Activated B cell treated with CpG ODN at 0.5 μM for 24 hours (primary cell): ENCODE measurements around the gene FAM193A. TPM values are rescaled to one million over a fixed set of nuclear protein-coding genes. Genes with fewer than 3 reads are reported as not detected.

Experiments used
- ATAC-seq: fragments of 200-7000 bp; cut with Tn5 transposase; one replicate; pipeline ENCODE4 v1.10.0; 2021; ENCODE audit warnings: low read depth, mild to moderate bottlenecking, moderate library complexity
- CTCF ChIA-PET: fragments of 350-600 bp; sonication (Branson Sonifier 250); formaldehyde crosslinking; loops from one replicate; lab custom pipeline; 2021; ENCODE audit warnings: antibody characterized with exemption; lab: Charles Lee
- POLR2A ChIA-PET: fragments of 350-600 bp; sonication (Branson Sonifier 250); formaldehyde crosslinking; loops from one replicate; lab custom pipeline; 2021; ENCODE audit warnings: antibody characterized with exemption; lab: Charles Lee
- DNase-seq: peaks from one replicate; pipeline ENCODE4 v3.0.0; 2022
- H3K27ac Mint-ChIP-seq: one replicate; pipeline ENCODE4 v1.8.0; 2020; ENCODE audit warnings: mixed read lengths
- H3K27me3 Mint-ChIP-seq: one replicate; pipeline ENCODE4 v1.8.0; 2021; ENCODE audit warnings: mixed read lengths
- H3K36me3 Mint-ChIP-seq: one replicate; pipeline ENCODE4 v1.8.0; 2021; ENCODE audit warnings: low read depth, mixed read lengths
- H3K4me1 Mint-ChIP-seq: one replicate; pipeline ENCODE4 v1.8.0; 2021; ENCODE audit warnings: mixed read lengths
- H3K4me3 Mint-ChIP-seq: one replicate; pipeline ENCODE4 v1.8.0; 2020; ENCODE audit warnings: mild to moderate bottlenecking, mixed read lengths
- H3K9me3 Mint-ChIP-seq: one replicate; pipeline ENCODE4 v1.8.0; 2020; ENCODE audit warnings: mixed read lengths
- CTCF ChIP-seq: fragments of 200-600 bp; IDR thresholded peaks from one replicate; pipeline ENCODE4 v1.8.0; 2022; ENCODE audit warnings: antibody characterized with exemption, mild to moderate bottlenecking
- intact Hi-C: fragments of 100-400 bp; cut with micrococcal nuclease; formaldehyde crosslinking; loops from one replicate; pipeline ENCODE4 v1.15.1; 2024
- total RNA-seq: library from RNA; stranded (reverse); gene quantifications from 2 replicates; pipeline ENCODE4 v1.2.3, GENCODE V29; 2022

Gene FAM193A
- total RNA-seq, 1 donor from 2014 or later: 42.8 TPM

GRCh38 chr4:2643555-2643954 lies 107.1 kb downstream of the FAM193A start:
- no peak for ATAC-seq
- Mint-ChIP-seq H3K4me1 (no peaks in the 10 kb centered on the region), H3K36me3 (peaks cover 76% of the 10 kb centered on the region), H3K27ac (no peak overlapping the region), H3K27me3 (no peaks in the 10 kb centered on the region), H3K4me3 (no peak overlapping the region), H3K9me3 (no peaks in the 10 kb centered on the region)
- intact Hi-C loops: loop anchor here (10.0 kb wide), 1 partner anchor 49 kb away; no protein-coding TSS in a partner anchor
- ChIA-PET POLR2A (no interaction called here), CTCF (no interaction called here)
- no peak for TF ChIP-seq CTCF
- no peak for DNase-seq

- no peaks in the 10 kb centered on the region for H3K27me3 Mint-ChIP-seq
- no peak overlapping the region for H3K4me3 Mint-ChIP-seq
- ChIA-PET CTCF (no interaction called here), POLR2A (interaction anchor here (0.9 kb wide), 1 partner anchor 120 kb away, joined by 3 read pairs; no protein-coding TSS in a partner anchor)
- DNase-seq (no peak), ATAC-seq (no peak)
- no peaks in the 10 kb centered on the region for H3K9me3 Mint-ChIP-seq
- H3K27ac Mint-ChIP-seq: no peak overlapping the region
- intact Hi-C loops: loop anchor here (10.0 kb wide), 1 partner anchor 52 kb away; no protein-coding TSS in a partner anchor
- H3K36me3 Mint-ChIP-seq: peaks cover 75% of the 10 kb centered on the region
- H3K4me1 Mint-ChIP-seq: peaks cover 4% of the 10 kb centered on the region
- no peak for TF ChIP-seq CTCF
Measured at GRCh38 chr4:2646396-2647149, 110.1 kb downstream of the FAM193A start.

GRCh38 chr4:2647403-2648158 lies 111.1 kb downstream of the FAM193A start:
- H3K27me3 Mint-ChIP-seq: no peaks in the 10 kb centered on the region
- ATAC-seq (no peak), DNase-seq (no peak)
- intact Hi-C loops: loop anchor here (10.0 kb wide), 1 partner anchor 53 kb away; no protein-coding TSS in a partner anchor
- ChIA-PET CTCF (no interaction called here), POLR2A (no interaction called here)
- H3K4me3 Mint-ChIP-seq: no peak overlapping the region
- no peak for TF ChIP-seq CTCF
- peaks cover 15% of the 10 kb centered on the region for H3K4me1 Mint-ChIP-seq
- H3K36me3 Mint-ChIP-seq: peaks cover 76% of the 10 kb centered on the region
- no peaks in the 10 kb centered on the region for H3K9me3 Mint-ChIP-seq
- no peak overlapping the region for H3K27ac Mint-ChIP-seq

GRCh38 chr4:2648159-2648814 lies 111.8 kb downstream of the FAM193A start:
- intact Hi-C loops: loop anchor here (10.0 kb wide), 1 partner anchor 53 kb away; no protein-coding TSS in a partner anchor
- no peak for TF ChIP-seq CTCF

More at GRCh38 chr4:2648159-2648814, 111.8 kb downstream of the FAM193A start:
- ATAC-seq (no peak), DNase-seq (no peak)
- ChIA-PET POLR2A (no interaction called here), CTCF (no interaction called here)
- no peak overlapping the region for H3K4me3 Mint-ChIP-seq
- H3K4me1 Mint-ChIP-seq: peaks cover 15% of the 10 kb centered on the region
- H3K36me3 Mint-ChIP-seq: peaks cover 72% of the 10 kb centered on the region
- H3K27ac Mint-ChIP-seq: no peak overlapping the region
- no peaks in the 10 kb centered on the region for H3K9me3 Mint-ChIP-seq
- H3K27me3 Mint-ChIP-seq: no peaks in the 10 kb centered on the region
